ENCODE results near the gene ETNK1. TPM values are rescaled to one million over a fixed set of nuclear protein-coding genes. Genes with fewer than 3 reads are reported as not detected.
A peak's percentile ranks its signal among the peaks of the same experiment; 100 is the strongest.

The ETNK1 gene
- total RNA-seq, 4 donors from 2014 or later, result 15.3 to 33.3 (median 28.5) TPM

DNA sequence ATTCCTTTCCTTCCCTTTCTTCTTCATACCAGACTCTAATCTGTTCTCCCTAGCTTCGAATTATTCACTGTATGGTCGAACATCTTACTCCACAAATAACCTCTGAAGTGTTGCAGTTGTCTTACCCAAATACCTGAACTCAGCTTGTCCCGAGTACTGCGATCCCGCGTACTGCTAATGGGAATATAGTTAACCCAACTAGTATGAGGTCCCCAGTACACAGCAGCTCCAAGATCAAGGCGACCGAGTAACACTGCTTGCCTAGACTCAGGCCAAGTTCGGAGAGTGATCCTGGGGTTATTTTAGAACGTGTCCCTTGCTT is 462 bp upstream of the ETNK1 start:
- 17 to 28% methylated on average over 2 to 8 of the region's 10 CpGs for WGBS, 2 donors (ENCODE audit: low coverage in 1 of 2)
- H3K4me1 ChIP-seq, result peaks cover 4 to 34% (median 9%) of the 10 kb centered on the region in 3 donors
- TF ChIP-seq POLR2A (IDR thresholded peaks at IDR 0.05), result no peak
- no peak for TF ChIP-seq EP300 (IDR thresholded peaks at IDR 0.05)
- no peak for TF ChIP-seq CTCF (IDR thresholded peaks at IDR 0.05)
- TF ChIP-seq POLR2AphosphoS5 (IDR thresholded peaks at IDR 0.05), result no peak
- no peaks in the 10 kb centered on the region for H3K27me3 ChIP-seq
- ATAC-seq, result peak; percentile 34
- H3K27ac ChIP-seq, result peak overlapping the region; percentile 97 to 99 (median 98)
- peak overlapping the region; percentile 81 to 96 for H3K4me3 ChIP-seq
- H3K36me3 ChIP-seq, result no peaks in the 10 kb centered on the region
- H3K9me3 ChIP-seq, result no peaks in the 10 kb centered on the region

DNA sequence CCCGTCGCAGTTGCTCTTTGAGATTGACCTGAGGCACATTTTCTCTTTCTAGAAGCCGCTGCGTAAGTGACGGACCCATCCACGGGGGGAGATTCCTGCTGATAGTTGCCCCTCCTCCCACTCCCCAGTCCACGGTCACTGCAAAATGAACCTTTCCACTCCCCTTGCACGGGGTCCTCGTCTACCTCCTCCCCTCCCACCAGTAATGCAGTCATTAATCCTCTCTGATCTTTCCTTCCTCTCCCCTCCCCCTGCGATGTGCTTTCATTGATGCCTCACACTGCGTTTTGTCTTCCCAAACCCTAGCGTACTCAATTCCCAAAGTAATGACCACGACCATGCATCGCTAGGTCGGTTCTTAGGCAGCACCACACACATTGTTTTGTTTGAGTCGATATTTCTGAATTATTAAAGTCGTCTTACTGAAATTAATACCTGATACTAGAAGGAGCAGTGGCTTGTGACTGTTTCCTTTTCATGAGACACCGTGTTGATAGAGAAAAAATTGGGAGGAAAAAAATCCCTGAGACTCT is 857 bp downstream of the ETNK1 start:
- no peaks in the 10 kb centered on the region for H3K9me3 ChIP-seq
- 0 to 1% methylated on average over 18 of the region's 18 CpGs for WGBS, 2 donors (ENCODE audit: low coverage in 1 of 2)
- no peak for TF ChIP-seq POLR2AphosphoS5 (IDR thresholded peaks at IDR 0.05)
- no peak for TF ChIP-seq POLR2A (IDR thresholded peaks at IDR 0.05)
- TF ChIP-seq CTCF (IDR thresholded peaks at IDR 0.05), result no peak
- no peak for TF ChIP-seq EP300 (IDR thresholded peaks at IDR 0.05)

GRCh38 chr12:22626406-22626805 is 1.4 kb downstream of the ETNK1 start:
- WGBS, 2 donors (ENCODE audit: low coverage in 1 of 2), result 8 to 13% methylated on average over 4 of the region's 4 CpGs
- Histone ChIP-seq H3K4me3 (peak overlapping the region; percentile 81 to 96), H3K27ac (peak overlapping the region; percentile 97 to 99 (median 98))

More for the DNA sequence above, 857 bp downstream of the ETNK1 start:
- peak overlapping the region; percentile 81 to 96 for H3K4me3 ChIP-seq
- H3K27ac ChIP-seq, result peak overlapping the region; percentile 97 to 99 (median 98)
- H3K27me3 ChIP-seq, result no peaks in the 10 kb centered on the region
- H3K36me3 ChIP-seq, result no peaks in the 10 kb centered on the region
- ATAC-seq, result no peak
- H3K4me1 ChIP-seq, result peaks cover 4 to 47% (median 9%) of the 10 kb centered on the region in 3 donors

GRCh38 chr12:22627371-22627770 is 2.4 kb downstream of the ETNK1 start:
- Histone ChIP-seq H3K27me3 (no peaks in the 10 kb centered on the region), H3K27ac (peak overlapping the region; percentile 35 to 99 (median 97)), H3K36me3 (no peaks in the 10 kb centered on the region), H3K4me3 (peak overlapping the region; percentile 81 to 96), H3K9me3 (no peaks in the 10 kb centered on the region), H3K4me1 (peaks cover 4 to 53% (median 9%) of the 10 kb centered on the region in 3 donors)
- 34 to 53% methylated on average over 2 of the region's 2 CpGs for WGBS, 2 donors (ENCODE audit: low coverage in 1 of 2)
- TF ChIP-seq CTCF (IDR thresholded peaks at IDR 0.05) (no peak), EP300 (IDR thresholded peaks at IDR 0.05) (no peak), POLR2AphosphoS5 (IDR thresholded peaks at IDR 0.05) (no peak), POLR2A (IDR thresholded peaks at IDR 0.05) (no peak)
- no peak for ATAC-seq

More at GRCh38 chr12:22626406-22626805, 1.4 kb downstream of the ETNK1 start:
- Histone ChIP-seq H3K36me3 (no peaks in the 10 kb centered on the region), H3K9me3 (no peaks in the 10 kb centered on the region), H3K27me3 (no peaks in the 10 kb centered on the region), H3K4me1 (peaks cover 4 to 51% (median 9%) of the 10 kb centered on the region in 3 donors)
- no peak for TF ChIP-seq POLR2AphosphoS5 (IDR thresholded peaks at IDR 0.05)
- no peak for TF ChIP-seq POLR2A (IDR thresholded peaks at IDR 0.05)
- no peak for TF ChIP-seq EP300 (IDR thresholded peaks at IDR 0.05)
- no peak for TF ChIP-seq CTCF (IDR thresholded peaks at IDR 0.05)
- no peak for ATAC-seq

- TF ChIP-seq EP300 (IDR thresholded peaks at IDR 0.05) (no peak), CTCF (IDR thresholded peaks at IDR 0.05) (no peak), POLR2AphosphoS5 (IDR thresholded peaks at IDR 0.05) (no peak), POLR2A (IDR thresholded peaks at IDR 0.05) (no peak)
- Histone ChIP-seq H3K27ac (peak overlapping the region in 2 of 4 donors; percentile 0 to 15), H3K27me3 (no peaks in the 10 kb centered on the region), H3K9me3 (no peaks in the 10 kb centered on the region), H3K36me3 (no peaks in the 10 kb centered on the region), H3K4me1 (peaks cover 4 to 57% (median 9%) of the 10 kb centered on the region in 3 donors), H3K4me3 (peak overlapping the region; percentile 81 to 96)
- WGBS, 2 donors (ENCODE audit: low coverage in 1 of 2), result 50 to 56% methylated on average over 4 of the region's 4 CpGs
- no peak for ATAC-seq
Observed at GRCh38 chr12:22628228-22628627, 3.3 kb downstream of the ETNK1 start.

All from gastroesophageal sphincter (tissue), 4 donors.